Parathyroid adenoma (tissue), 2 donors: ENCODE data around the gene ATL2.

Experiments
- H2AFZ ChIP-seq: fragments of 300-600 bp; sonication (generic); one replicate; pipeline ENCODE4 v1.7.0; 2017; ENCODE audit warnings: antibody characterized with exemption, mild to moderate bottlenecking
- H3K27ac ChIP-seq: fragments of 300-600 bp; sonication (generic); one replicate; pipeline ENCODE4 v1.7.0; 2017
- H3K27me3 ChIP-seq: fragments of 300-600 bp; sonication (generic); one replicate; pipeline ENCODE4 v1.7.0; 2017; ENCODE audit warnings: low read length; ENCODE audit not compliant: control insufficient read depth, insufficient read depth
- H3K36me3 ChIP-seq: fragments of 300-600 bp; sonication (generic); one replicate; pipeline ENCODE4 v1.7.0; 2017; ENCODE audit warnings: low read length; ENCODE audit not compliant: control insufficient read depth, insufficient read depth
- H3K4me1 ChIP-seq: fragments of 300-600 bp; sonication (generic); one replicate; pipeline ENCODE4 v1.7.0; 2017; ENCODE audit warnings: control low read depth
- H3K4me2 ChIP-seq: fragments of 300-600 bp; sonication (generic); one replicate; pipeline ENCODE4 v1.7.0; 2017; ENCODE audit warnings: low read length
- H3K4me3 ChIP-seq: fragments of 300-600 bp; sonication (generic); one replicate; pipeline ENCODE4 v1.7.0; 2017; ENCODE audit warnings: low read depth, low read length
- H3K79me2 ChIP-seq: fragments of 300-600 bp; sonication (generic); one replicate; pipeline ENCODE4 v1.7.0; 2017; ENCODE audit warnings: control low read depth
- H3K9ac ChIP-seq: fragments of 300-600 bp; sonication (generic); one replicate; pipeline ENCODE4 v1.7.0; 2017; ENCODE audit warnings: mild to moderate bottlenecking
- H3K9me3 ChIP-seq: fragments of 300-600 bp; sonication (generic); one replicate; pipeline ENCODE4 v1.7.0; 2017; ENCODE audit warnings: low read length; ENCODE audit not compliant: control insufficient read depth
- TF ChIP-seq, protein P1 (sequence below): fragments of 300-600 bp; sonication (generic); IDR thresholded peaks from one replicate; pipeline ENCODE4 v1.7.0; 2017; ENCODE audit warnings: antibody characterized with exemption, mild to moderate bottlenecking
- donor health status: primary hyperparathyroidism.

ATL2 gene

DNA sequence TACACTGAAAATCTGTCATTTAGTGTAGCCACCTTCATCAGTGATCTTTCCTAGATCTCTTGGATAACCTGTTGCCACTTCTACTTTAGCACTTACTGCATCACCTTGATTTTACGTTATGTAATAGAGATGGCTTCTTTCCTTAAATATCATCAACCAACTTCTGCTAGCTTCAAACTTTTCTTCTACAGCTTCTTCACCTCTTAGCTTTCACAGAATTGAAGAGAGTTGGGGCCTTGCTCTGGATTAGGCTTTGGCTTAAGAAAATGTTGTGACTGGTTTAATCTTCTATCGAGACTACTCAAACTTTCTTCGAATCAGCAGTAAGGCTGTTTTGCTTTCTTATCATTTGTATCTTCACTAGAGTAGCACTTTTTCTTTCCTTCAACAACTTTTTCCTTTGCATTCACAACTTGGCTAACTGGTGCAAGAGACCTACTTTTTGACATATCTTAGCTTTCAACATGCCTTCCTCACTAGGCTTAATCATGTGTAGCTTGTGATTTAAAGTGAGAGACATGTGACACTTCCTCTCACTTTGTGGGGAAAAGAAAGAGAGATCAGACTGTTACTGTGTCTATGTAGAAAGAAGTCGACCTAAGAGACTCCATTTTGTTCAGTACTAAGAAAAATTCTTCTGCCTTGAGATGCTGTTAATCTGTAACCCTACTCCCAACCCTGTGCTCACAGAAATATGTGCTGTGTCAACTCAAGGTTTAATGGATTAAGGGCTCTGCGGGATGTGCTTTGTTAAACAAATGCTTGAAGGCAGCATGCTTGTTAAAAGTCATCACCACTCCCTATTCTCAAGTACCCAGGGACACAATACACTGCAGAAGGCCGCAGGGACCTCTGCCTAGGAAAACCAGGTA lies 99.6 kb downstream of the ATL2 start:
- no peak overlapping the region for H3K9ac ChIP-seq
- H3K4me2 ChIP-seq = no peak overlapping the region
- H2AFZ ChIP-seq = peak overlapping the region; percentile 11
- H3K36me3 ChIP-seq = no peaks in the 10 kb centered on the region
- no peak overlapping the region for H3K27ac ChIP-seq
- H3K4me1 ChIP-seq = no peaks in the 10 kb centered on the region
- TF ChIP-seq, protein P1, sequence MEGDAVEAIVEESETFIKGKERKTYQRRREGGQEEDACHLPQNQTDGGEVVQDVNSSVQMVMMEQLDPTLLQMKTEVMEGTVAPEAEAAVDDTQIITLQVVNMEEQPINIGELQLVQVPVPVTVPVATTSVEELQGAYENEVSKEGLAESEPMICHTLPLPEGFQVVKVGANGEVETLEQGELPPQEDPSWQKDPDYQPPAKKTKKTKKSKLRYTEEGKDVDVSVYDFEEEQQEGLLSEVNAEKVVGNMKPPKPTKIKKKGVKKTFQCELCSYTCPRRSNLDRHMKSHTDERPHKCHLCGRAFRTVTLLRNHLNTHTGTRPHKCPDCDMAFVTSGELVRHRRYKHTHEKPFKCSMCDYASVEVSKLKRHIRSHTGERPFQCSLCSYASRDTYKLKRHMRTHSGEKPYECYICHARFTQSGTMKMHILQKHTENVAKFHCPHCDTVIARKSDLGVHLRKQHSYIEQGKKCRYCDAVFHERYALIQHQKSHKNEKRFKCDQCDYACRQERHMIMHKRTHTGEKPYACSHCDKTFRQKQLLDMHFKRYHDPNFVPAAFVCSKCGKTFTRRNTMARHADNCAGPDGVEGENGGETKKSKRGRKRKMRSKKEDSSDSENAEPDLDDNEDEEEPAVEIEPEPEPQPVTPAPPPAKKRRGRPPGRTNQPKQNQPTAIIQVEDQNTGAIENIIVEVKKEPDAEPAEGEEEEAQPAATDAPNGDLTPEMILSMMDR = no peak
- no peak overlapping the region for H3K4me3 ChIP-seq
- no peaks in the 10 kb centered on the region for H3K27me3 ChIP-seq
- H3K79me2 ChIP-seq = no peaks in the 10 kb centered on the region
- no peaks in the 10 kb centered on the region for H3K9me3 ChIP-seq

GRCh38 chr2:38274286-38275276 lies 102.5 kb downstream of the ATL2 start:
- Histone ChIP-seq H3K4me3 (no peak overlapping the region), H3K36me3 (no peaks in the 10 kb centered on the region), H3K79me2 (no peaks in the 10 kb centered on the region), H3K4me2 (no peak overlapping the region), H3K27me3 (no peaks in the 10 kb centered on the region), H3K9ac (no peak overlapping the region), H3K27ac (no peak overlapping the region), H3K4me1 (no peaks in the 10 kb centered on the region), H2AFZ (no peak overlapping the region), H3K9me3 (no peaks in the 10 kb centered on the region)
- TF ChIP-seq, protein P1 = peak; percentile 54

GRCh38 chr2:38271697-38272096 lies 105.4 kb downstream of the ATL2 start:
- Histone ChIP-seq H3K4me2 (no peak overlapping the region), H3K4me3 (no peak overlapping the region), H3K27me3 (no peaks in the 10 kb centered on the region), H3K79me2 (no peaks in the 10 kb centered on the region), H3K9ac (no peak overlapping the region), H3K27ac (no peak overlapping the region), H3K9me3 (no peaks in the 10 kb centered on the region), H3K36me3 (no peaks in the 10 kb centered on the region), H2AFZ (no peak overlapping the region), H3K4me1 (no peaks in the 10 kb centered on the region)
- TF ChIP-seq, protein P1 = no peak

DNA sequence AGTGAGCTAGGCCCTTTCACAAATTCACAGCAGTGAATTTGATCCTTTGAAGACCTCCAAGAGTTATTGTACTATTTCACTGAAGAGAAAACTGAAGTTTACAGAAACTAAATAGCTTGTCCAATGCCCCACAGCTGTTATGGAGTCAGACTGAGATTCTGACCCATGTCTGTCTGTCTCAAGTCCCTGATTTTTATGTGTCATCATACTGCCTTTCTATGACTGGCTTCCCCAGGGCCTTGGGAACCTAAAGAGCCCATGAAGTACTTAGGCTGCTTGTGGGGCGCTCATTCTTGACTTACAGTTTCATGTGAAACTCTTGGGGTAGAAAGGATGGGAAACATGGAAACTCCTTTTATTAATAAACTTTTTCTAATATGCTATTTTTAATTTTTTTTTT lies 107.7 kb downstream of the ATL2 start:
- H3K4me3 ChIP-seq = no peak overlapping the region
- TF ChIP-seq, protein P1 = no peak
- no peaks in the 10 kb centered on the region for H3K36me3 ChIP-seq
- no peak overlapping the region for H2AFZ ChIP-seq
- no peak overlapping the region for H3K27ac ChIP-seq
- no peak overlapping the region for H3K4me2 ChIP-seq
- no peak overlapping the region for H3K9ac ChIP-seq
- no peaks in the 10 kb centered on the region for H3K27me3 ChIP-seq
- no peaks in the 10 kb centered on the region for H3K9me3 ChIP-seq
- H3K79me2 ChIP-seq = no peaks in the 10 kb centered on the region
- H3K4me1 ChIP-seq = no peaks in the 10 kb centered on the region
